Lower leg skin (tissue), 3 donors: ENCODE data around the gene DHDDS.

Experiments used
- POLR2A ChIP-seq, 2 donors: fragments of 450-650 bp; IDR thresholded peaks; one replicate each; pipeline ENCODE4 v1.6.1; 2016 to 2017; ENCODE audit warnings: antibody characterized with exemption in 2 of 2, mild to moderate bottlenecking in 1 of 2, moderate library complexity in 1 of 2
- TF ChIP-seq, protein P1 (sequence below), 3 donors: fragments of 450-650 bp; IDR thresholded peaks; one replicate each; pipeline ENCODE4 v1.5.1; 2016; ENCODE audit warnings: antibody characterized with exemption in 3 of 3, mild to moderate bottlenecking in 3 of 3, moderate library complexity in 2 of 3

DNA sequence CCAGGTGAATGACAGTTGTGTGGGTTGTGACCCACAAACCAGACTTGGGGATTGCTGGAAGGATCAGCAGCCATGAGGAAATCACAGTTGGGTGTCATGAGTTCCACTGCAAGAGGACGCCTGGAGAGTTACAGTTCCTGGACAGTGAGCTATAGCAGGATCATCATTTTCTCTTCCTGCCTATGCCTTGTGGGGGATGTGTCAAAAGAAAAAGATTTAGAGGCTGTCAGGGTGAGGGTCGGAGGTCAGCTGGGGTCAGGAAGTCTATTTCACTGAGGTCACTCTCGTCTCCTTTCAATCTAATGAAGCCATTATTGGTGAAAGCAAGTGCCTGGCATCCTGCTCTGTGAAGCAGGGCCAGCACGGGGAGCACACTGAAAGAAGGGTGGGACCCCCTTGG, 28.5 kb upstream of the DHDDS start:
- TF ChIP-seq, protein P1, sequence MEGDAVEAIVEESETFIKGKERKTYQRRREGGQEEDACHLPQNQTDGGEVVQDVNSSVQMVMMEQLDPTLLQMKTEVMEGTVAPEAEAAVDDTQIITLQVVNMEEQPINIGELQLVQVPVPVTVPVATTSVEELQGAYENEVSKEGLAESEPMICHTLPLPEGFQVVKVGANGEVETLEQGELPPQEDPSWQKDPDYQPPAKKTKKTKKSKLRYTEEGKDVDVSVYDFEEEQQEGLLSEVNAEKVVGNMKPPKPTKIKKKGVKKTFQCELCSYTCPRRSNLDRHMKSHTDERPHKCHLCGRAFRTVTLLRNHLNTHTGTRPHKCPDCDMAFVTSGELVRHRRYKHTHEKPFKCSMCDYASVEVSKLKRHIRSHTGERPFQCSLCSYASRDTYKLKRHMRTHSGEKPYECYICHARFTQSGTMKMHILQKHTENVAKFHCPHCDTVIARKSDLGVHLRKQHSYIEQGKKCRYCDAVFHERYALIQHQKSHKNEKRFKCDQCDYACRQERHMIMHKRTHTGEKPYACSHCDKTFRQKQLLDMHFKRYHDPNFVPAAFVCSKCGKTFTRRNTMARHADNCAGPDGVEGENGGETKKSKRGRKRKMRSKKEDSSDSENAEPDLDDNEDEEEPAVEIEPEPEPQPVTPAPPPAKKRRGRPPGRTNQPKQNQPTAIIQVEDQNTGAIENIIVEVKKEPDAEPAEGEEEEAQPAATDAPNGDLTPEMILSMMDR (IDR thresholded peaks at IDR 0.05): no peak
- no peak for TF ChIP-seq POLR2A (IDR thresholded peaks at IDR 0.05)
